HepG2 (cell line): ENCODE data around the gene LYRM4. TPM values are rescaled to one million over a fixed set of nuclear protein-coding genes. Genes with fewer than 3 reads are reported as not detected.

Experiments
- ATAC-seq: fragments of 200-7000 bp; cut with Tn5 transposase; 3 replicates; pipeline ENCODE4 v1.9.1; 2020; ENCODE audit warnings: mild to moderate bottlenecking, moderate library complexity
- BruUV-seq: library from RNA; stranded (reverse); fragments of 400-500 nt; replicated peaks from 2 replicates; lab custom pipeline; 2021; lab: Mats Ljungman, UMichigan
- CTCF ChIA-PET: fragments of 300-600 bp; formaldehyde crosslinking; extraction: SDS; loops from one replicate; lab custom pipeline; 2021; ENCODE audit warnings: low total read pairs, inconsistent platforms, low intra/inter-chr PET ratio; lab: Yijun Ruan, JAX
- POLR2A ChIA-PET: fragments of 350-600 bp; sonication (Branson Sonifier 250); formaldehyde crosslinking; loops from one replicate; lab custom pipeline; 2020; ENCODE audit warnings: antibody characterized with exemption, inconsistent platforms; lab: Yijun Ruan, JAX
- DNase-seq: peaks from one replicate; pipeline ENCODE4 v3.0.0-alpha.2; 2015; ENCODE audit warnings: low spot score
- FAIRE-seq: peaks from 3 replicates; lab custom pipeline; 2011; peaks lifted over from hg19 to GRCh38; lab: Jason Lieb, UNC
- H2AFZ ChIP-seq: one replicate; pipeline ENCODE4 v1.6.1; 2011; ENCODE audit warnings: low read length, inconsistent platforms
- H3K27ac ChIP-seq: fragments of 300-600 bp; 3 replicates; pipeline ENCODE4 v1.8.0; 2011; ENCODE audit warnings: mixed run types, mild to moderate bottlenecking, mixed read lengths, low read length, inconsistent platforms; ENCODE audit not compliant: insufficient read depth; ENCODE audit errors: extremely low read length
- H3K27me3 ChIP-seq, 2 experiments: fragments of 200-600 bp in 1 of 2; 2 replicates in 1 of 2; 3 replicates in 1 of 2; pipeline versions ENCODE4 v1.6.0 to v1.8.0; 2011; ENCODE audit warnings: low read length in 2 of 2, mild to moderate bottlenecking in 2 of 2, moderate library complexity in 2 of 2, inconsistent platforms in 1 of 2; ENCODE audit not compliant: insufficient read depth in 2 of 2, control insufficient read depth in 1 of 2
- H3K36me3 ChIP-seq, 2 experiments: fragments of 200-600 bp in 1 of 2; replicated peaks in 1 of 2; 2 replicates in 1 of 2; 3 replicates in 1 of 2; pipeline versions ENCODE4 v1.5.1 to v1.8.0; 2011; ENCODE audit warnings: low read length in 2 of 2, inconsistent platforms in 1 of 2; ENCODE audit not compliant: insufficient read depth in 2 of 2, control insufficient read depth in 1 of 2
- H3K4me1 ChIP-seq: 2 replicates; pipeline ENCODE4 v1.5.1; 2012; ENCODE audit warnings: low read length, inconsistent platforms; ENCODE audit not compliant: insufficient read depth
- H3K4me2 ChIP-seq: 2 replicates; pipeline ENCODE4 v1.6.0; 2011; ENCODE audit warnings: low read depth, low read length, inconsistent platforms
- H3K4me3 ChIP-seq, 3 experiments: fragments of 200-600 bp in 1 of 3; sonication (generic), shearing (Covaris generic) in 1 of 3; replicated peaks in 1 of 3; 2 replicates each; pipeline ENCODE4 v1.5.1; 2011 to 2016; ENCODE audit warnings: low read length in 3 of 3, inconsistent platforms in 2 of 3, low read depth in 2 of 3, mild to moderate bottlenecking in 2 of 3, control low read depth in 1 of 3, mixed read lengths in 1 of 3; ENCODE audit not compliant: insufficient read depth in 1 of 3
- H3K79me2 ChIP-seq: one replicate; pipeline ENCODE4 v1.6.1; 2011; ENCODE audit warnings: low read length, inconsistent platforms; ENCODE audit not compliant: insufficient read depth
- H3K9ac ChIP-seq: 2 replicates; pipeline ENCODE4 v1.6.0; 2011; ENCODE audit warnings: mild to moderate bottlenecking, low read depth, low read length, inconsistent platforms; ENCODE audit not compliant: insufficient read depth
- H3K9me3 ChIP-seq: 2 replicates; pipeline ENCODE4 v1.5.1; 2012; ENCODE audit warnings: mild to moderate bottlenecking, low read length
- H4K20me1 ChIP-seq: 2 replicates; pipeline ENCODE4 v1.6.0; 2011; ENCODE audit warnings: inconsistent platforms, mild to moderate bottlenecking, low read length, moderate library complexity; ENCODE audit not compliant: insufficient read depth
- CEBPZ ChIP-seq: IDR thresholded peaks from 2 replicates; pipeline ENCODE4 v1.6.1; 2012; ENCODE audit warnings: low read length, improper control_type of control experiment
- DNMT1 ChIP-seq: sonication (generic); formaldehyde crosslinking; IDR thresholded peaks from 2 replicates; pipeline ENCODE4 v1.5.1; 2020; ENCODE audit warnings: mild to moderate bottlenecking, missing genetic modification reagents
- TOPORS ChIP-seq: sonication (generic); formaldehyde crosslinking; IDR thresholded peaks from 2 replicates; pipeline ENCODE4 v1.8.0; 2023; ENCODE audit warnings: mild to moderate bottlenecking, missing genetic modification reagents
- ZBTB40 ChIP-seq, 2 experiments: fragments of 450-650 bp in 1 of 2; sonication (generic) in 1 of 2; formaldehyde crosslinking in 1 of 2; IDR thresholded peaks; 2 replicates each; pipeline versions ENCODE4 v1.6.1 to v1.8.0; 2016 to 2022; ENCODE audit warnings: antibody characterized with exemption in 1 of 2, mild to moderate bottlenecking in 1 of 2, missing genetic modification reagents in 1 of 2
- ZNF414 ChIP-seq: sonication (generic); formaldehyde crosslinking; IDR thresholded peaks from 2 replicates; pipeline ENCODE4 v1.5.0; 2020; ENCODE audit warnings: missing genetic modification reagents
- ZNF672 ChIP-seq: sonication (generic); formaldehyde crosslinking; IDR thresholded peaks from 2 replicates; pipeline ENCODE4 v1.8.1; 2022; ENCODE audit warnings: missing genetic modification reagents
- WGBS: methylation state at CpG from one replicate; pipeline ENCODE4 v1.1.6; 2017; ENCODE audit warnings: low lambda C conversion rate; 5-methylcytosine and 5-hydroxymethylcytosine counted together
- in situ Hi-C: cut with HindIII; loops from 2 replicates; pipeline ENCODE4 v1.10.0; 2017; ENCODE audit warnings: low pct_unique_long_range_greater_than_20kb; ENCODE audit not compliant: extremely low pct_ligation_motif_present
- intact Hi-C: fragments of 100-400 bp; cut with micrococcal nuclease; formaldehyde crosslinking; loops from one replicate; pipeline ENCODE4 v1.10.0; 2022; ENCODE audit not compliant: unreplicated experiment
- polyA plus RNA-seq, 8 experiments: library from polyadenylated mRNA; depleted of rRNA in 3 of 8; stranded (reverse) in 7 of 8; unstranded in 1 of 8; fragments of >200 nt; fragmentation: Illumina TruSeq in 4 of 8; extraction: Trizol in 4 of 8; gene quantifications; 2 replicates each; pipeline versions ENCODE4 v1.2.1 to v1.2.3, GENCODE V29; 2011 to 2016; ENCODE audit warnings: low read depth in 4 of 8, missing spikeins in 1 of 8, mixed read lengths in 1 of 8; ENCODE audit not compliant: insufficient read depth in 1 of 8
- total RNA-seq, 5 experiments: library from RNA; depleted of rRNA; stranded (reverse); fragments of >200 nt; fragmentation: Illumina TruSeq; extraction: Trizol; gene quantifications; 2 replicates each; pipeline ENCODE4 v1.2.3, GENCODE V29; 2016; ENCODE audit warnings: low read depth in 1 of 5

LYRM4 gene
- total and polyA plus RNA-seq, 2 of the 13 experiments (the other 11 are each of a cell fraction or from before 2014, with no cell fraction given) = 64.6 to 67.5 TPM

GRCh38 chr6:5151360-5151954 lies 109.3 kb downstream of the LYRM4 start:
- Histone ChIP-seq H4K20me1 (no peaks in the 10 kb centered on the region), H3K79me2 (no peaks in the 10 kb centered on the region), H3K4me3 (no peak overlapping the region), H3K27me3 (no peaks in the 10 kb centered on the region), H3K9ac (no peak overlapping the region), H3K4me1 (no peaks in the 10 kb centered on the region), H3K27ac (no peak overlapping the region), H3K9me3 (no peaks in the 10 kb centered on the region), H2AFZ (no peak overlapping the region), H3K36me3 (0 out of 5 replicates have a peak, but pooled peaks cover 0 to 1% of the 10 kb centered on the region in 2 experiments), H3K4me2 (no peak overlapping the region)
- DNase-seq (no peak), FAIRE-seq (no peak), ATAC-seq (no peak)
- BruUV-seq = no TSS peak
- WGBS = 97% methylated on average over 9 of the region's 9 CpGs
- ChIA-PET CTCF (no interaction called here), POLR2A (no interaction called here)
- TF ChIP-seq ZNF672 (no peak), ZBTB40 (IDR thresholded peaks at IDR 0.05) (no peak), ZBTB40 (CRISPR knock-in tag; IDR thresholded peaks at IDR 0.05) (no peak), ZNF414 (CRISPR knock-in tag) (no peak), DNMT1 (no peak), CEBPZ (no peak), TOPORS (no peak)
- intact Hi-C loops = no loop called here
- in situ Hi-C loops = no loop called here
